Transverse colon (tissue), 3 donors: ENCODE measurements around the gene GSTM5.

Experiments used
- CTCF ChIP-seq, 5 experiments: fragments of 200-600 bp in 3 of 5; fragments of 450-650 bp in 2 of 5; sonication (generic) in 3 of 5; IDR thresholded peaks; 1 replicate in 2 of 5; 2 replicates in 3 of 5; pipeline ENCODE4 v1.5.1; 2016 to 2017; ENCODE audit warnings: antibody characterized with exemption in 5 of 5, inconsistent platforms in 3 of 5, mild to moderate bottlenecking in 2 of 5, moderate library complexity in 1 of 5
- EP300 ChIP-seq: sonication (generic); formaldehyde crosslinking; IDR thresholded peaks from one replicate; pipeline ENCODE4 v1.6.1; 2017; ENCODE audit warnings: antibody characterized with exemption, low read depth

- TF ChIP-seq EP300 (no peak), CTCF (IDR thresholded peaks at IDR 0.05) (no peak)
These were observed 7.3 kb downstream of the GSTM5 start for GRCh38 chr1:109719337-109719837.
